Upper lobe of left lung (tissue), 6 donors: ENCODE data around the gene MANBA. TPM values are rescaled to one million over a fixed set of nuclear protein-coding genes. Genes with fewer than 3 reads are reported as not detected.
A peak's percentile ranks its signal among the peaks of the same experiment; 100 is the strongest.

Experiments used
- ATAC-seq, 2 donors: fragments of 200-7000 bp; cut with Tn5 transposase; one replicate each; pipeline ENCODE4 v1.9.1; 2022; ENCODE audit warnings: mild to moderate bottlenecking in 2 of 2, moderate library complexity in 2 of 2; ENCODE audit not compliant: low FRiP score in 2 of 2
- DNase-seq, 2 donors: peaks; one replicate each; pipeline ENCODE4 v3.0.0-alpha.2; 2019 to 2020
- H3K27ac ChIP-seq, 4 donors: fragments of 200-600 bp; sonication (generic); one replicate each; pipeline ENCODE4 v1.5.1; 2016 to 2019
- H3K27me3 ChIP-seq, 4 donors: fragments of 200-600 bp; sonication (generic); one replicate each; pipeline ENCODE4 v1.5.1; 2017 to 2019
- H3K36me3 ChIP-seq, 4 donors: fragments of 200-600 bp; sonication (generic); one replicate each; pipeline ENCODE4 v1.5.1; 2016 to 2019
- H3K4me1 ChIP-seq, 4 donors: fragments of 200-600 bp; sonication (generic); one replicate each; pipeline ENCODE4 v1.5.1; 2018 to 2019
- H3K4me3 ChIP-seq, 4 donors: fragments of 200-600 bp; sonication (generic); one replicate each; pipeline ENCODE4 v1.5.1; 2017 to 2019; ENCODE audit warnings: mild to moderate bottlenecking in 2 of 4, moderate library complexity in 1 of 4
- H3K9me3 ChIP-seq, 4 donors: fragments of 200-600 bp; sonication (generic); one replicate each; pipeline ENCODE4 v1.5.1; 2018 to 2019
- CTCF ChIP-seq, 6 experiments: fragments of 450-650 bp in 4 of 6; fragments of 200-600 bp in 2 of 6; sonication (generic) in 2 of 6; IDR thresholded peaks; one replicate each; pipeline ENCODE4 v1.5.1; 2016 to 2019; ENCODE audit warnings: antibody characterized with exemption in 6 of 6
- EP300 ChIP-seq, 4 donors: sonication (generic); formaldehyde crosslinking; IDR thresholded peaks; one replicate each; pipeline ENCODE4 v1.5.1; 2017; ENCODE audit warnings: antibody characterized with exemption in 4 of 4, control low read depth in 2 of 4
- POLR2A ChIP-seq, 4 donors: fragments of 450-650 bp; IDR thresholded peaks; one replicate each; pipeline ENCODE4 v1.5.1; 2016 to 2017; ENCODE audit warnings: antibody characterized with exemption in 4 of 4, mild to moderate bottlenecking in 2 of 4
- POLR2AphosphoS5 ChIP-seq, 2 donors: sonication (generic); formaldehyde crosslinking; IDR thresholded peaks; one replicate each; pipeline ENCODE4 v1.5.1; 2017; ENCODE audit warnings: antibody characterized with exemption in 2 of 2
- WGBS, 2 donors: methylation state at CpG; one replicate each; pipeline ENCODE4 v1.1.5; 2017 to 2018; 5-methylcytosine and 5-hydroxymethylcytosine counted together
- total RNA-seq, 6 donors: library from RNA; depleted of rRNA in 4 of 6; stranded (reverse); fragments of >200 nt in 4 of 6; gene quantifications; one replicate each; pipeline versions ENCODE4 v1.1.0 to v1.2.1, GENCODE V29; 2016 to 2021
- donor health status: DM: no; HTN: no; CAD: no; lungs with moderate emphysema.
- donor health status: DM: no; HTN: yes; CAD: no; lungs with severe emphysema.

Gene MANBA
- total RNA-seq, 6 donors from 2014 or later, result 47.6 to 152 (median 59.3) TPM

GRCh38 chr4:102759831-102760644 lies 730 bp downstream of the MANBA start:
- TF ChIP-seq POLR2A (IDR thresholded peaks at IDR 0.05) (no peak), EP300 (IDR thresholded peaks at IDR 0.05) (peak in 3 of 4 donors; percentile 43 to 79 (median 60)), CTCF (IDR thresholded peaks at IDR 0.05) (peak in 1 of 6 experiments; percentile 9), POLR2AphosphoS5 (IDR thresholded peaks at IDR 0.05) (peak in 1 of 2 donors; percentile 34)
- 2 to 3% methylated on average over 25 of the region's 25 CpGs for WGBS, 2 donors
- H3K36me3 ChIP-seq, result no peaks in the 10 kb centered on the region

GRCh38 chr4:102758241-102759160 lies 2.3 kb downstream of the MANBA start:
- no peak for ATAC-seq
- Histone ChIP-seq H3K27ac (peak overlapping the region; percentile 91 to 96 (median 92)), H3K27me3 (no peaks in the 10 kb centered on the region), H3K9me3 (no peaks in the 10 kb centered on the region), H3K36me3 (no peaks in the 10 kb centered on the region), H3K4me1 (peaks cover 3 to 32% (median 17%) of the 10 kb centered on the region in 4 donors), H3K4me3 (no peak overlapping the region)
- no peak for DNase-seq
- 80 to 82% methylated on average over 11 of the region's 11 CpGs for WGBS, 2 donors
- TF ChIP-seq EP300 (IDR thresholded peaks at IDR 0.05) (no peak), POLR2AphosphoS5 (IDR thresholded peaks at IDR 0.05) (no peak), CTCF (IDR thresholded peaks at IDR 0.05) (no peak), POLR2A (IDR thresholded peaks at IDR 0.05) (peak in 1 of 4 donors; percentile 33)

More at GRCh38 chr4:102759831-102760644, 730 bp downstream of the MANBA start:
- Histone ChIP-seq H3K4me1 (peaks cover 3 to 32% (median 17%) of the 10 kb centered on the region in 4 donors), H3K4me3 (peak overlapping the region; percentile 68 to 88 (median 71)), H3K27me3 (no peaks in the 10 kb centered on the region), H3K27ac (peak overlapping the region; percentile 91 to 96 (median 92)), H3K9me3 (no peaks in the 10 kb centered on the region)
- peak in 1 of 2 donors; percentile 76 for DNase-seq
- peak; percentile 85 to 87 for ATAC-seq

GRCh38 chr4:102757681-102758080 lies 3.1 kb downstream of the MANBA start:
- no peak for ATAC-seq

GRCh38 chr4:102754044-102754443 lies 6.7 kb downstream of the MANBA start:
- WGBS, 2 donors, result 93 to 95% methylated on average over 2 of the region's 2 CpGs
- DNase-seq (no peak), ATAC-seq (no peak)
- Histone ChIP-seq H3K9me3 (no peaks in the 10 kb centered on the region), H3K27ac (no peak overlapping the region), H3K36me3 (no peaks in the 10 kb centered on the region), H3K4me1 (peaks cover 0 to 20% (median 9%) of the 10 kb centered on the region in 4 donors), H3K27me3 (no peaks in the 10 kb centered on the region), H3K4me3 (no peak overlapping the region)
- no peak for TF ChIP-seq POLR2A (IDR thresholded peaks at IDR 0.05)
- no peak for TF ChIP-seq EP300 (IDR thresholded peaks at IDR 0.05)
- no peak for TF ChIP-seq CTCF (IDR thresholded peaks at IDR 0.05)
- TF ChIP-seq POLR2AphosphoS5 (IDR thresholded peaks at IDR 0.05), result no peak

More at GRCh38 chr4:102757681-102758080, 3.1 kb downstream of the MANBA start:
- Histone ChIP-seq H3K27me3 (no peaks in the 10 kb centered on the region), H3K9me3 (no peaks in the 10 kb centered on the region), H3K4me3 (no peak overlapping the region), H3K27ac (peak overlapping the region in 3 of 4 donors; percentile 1 to 51 (median 46)), H3K36me3 (no peaks in the 10 kb centered on the region), H3K4me1 (peaks cover 3 to 32% (median 17%) of the 10 kb centered on the region in 4 donors)
- DNase-seq, result no peak
- no peak for TF ChIP-seq POLR2AphosphoS5 (IDR thresholded peaks at IDR 0.05)
- TF ChIP-seq POLR2A (IDR thresholded peaks at IDR 0.05), result no peak
- TF ChIP-seq CTCF (IDR thresholded peaks at IDR 0.05), result no peak
- no peak for TF ChIP-seq EP300 (IDR thresholded peaks at IDR 0.05)
- WGBS, 2 donors, result 61 to 69% methylated on average over 1 of the region's 1 CpG
